Fibroblast of villous mesenchyme (primary cell): Measurements from ENCODE around the gene RNF141. TPM values are rescaled to one million over a fixed set of nuclear protein-coding genes. Genes with fewer than 3 reads are reported as not detected.

Experiments used
- DNase-seq: peaks from one replicate; pipeline ENCODE4 v3.0.0-alpha.2; 2010; ENCODE audit warnings: low read depth
- H3K4me3 ChIP-seq: 2 replicates; pipeline ENCODE4 v1.5.1; 2011; ENCODE audit warnings: low read depth, mild to moderate bottlenecking, low read length
- CTCF ChIP-seq: IDR thresholded peaks from 2 replicates; pipeline ENCODE4 v1.5.1; 2012; ENCODE audit warnings: low read depth, mild to moderate bottlenecking, low read length; ENCODE audit not compliant: insufficient read depth
- total RNA-seq: library from RNA; depleted of rRNA; stranded (reverse); fragments of >200 nt; gene quantifications from 2 replicates; pipeline ENCODE4 v1.2.3, GENCODE V29; 2012

RNF141 gene
- total RNA-seq, 1 donor: 31.1 TPM

GRCh38 chr11:10581481-10582019, 40.6 kb upstream of the RNF141 start:
- TF ChIP-seq CTCF: no peak
- no peak for DNase-seq
- no peak overlapping the region for H3K4me3 ChIP-seq

GRCh38 chr11:10580623-10581022, 39.6 kb upstream of the RNF141 start:
- TF ChIP-seq CTCF: no peak
- no peak for DNase-seq
- no peak overlapping the region for H3K4me3 ChIP-seq

GRCh38 chr11:10579700-10580099, 38.7 kb upstream of the RNF141 start:
- no peak overlapping the region for H3K4me3 ChIP-seq
- DNase-seq: no peak
- no peak for TF ChIP-seq CTCF

GRCh38 chr11:10576035-10576398, 35.0 kb upstream of the RNF141 start:
- no peak for DNase-seq
- no peak overlapping the region for H3K4me3 ChIP-seq
- TF ChIP-seq CTCF: no peak

- no peak overlapping the region for H3K4me3 ChIP-seq
- no peak for DNase-seq
- TF ChIP-seq CTCF: no peak
Observed at GRCh38 chr11:10575346-10576034, 34.5 kb upstream of the RNF141 start.

- H3K4me3 ChIP-seq: no peak overlapping the region
- no peak for TF ChIP-seq CTCF
- no peak for DNase-seq
Observed at GRCh38 chr11:10573556-10573955, 32.6 kb upstream of the RNF141 start.

- no peak for DNase-seq
- no peak overlapping the region for H3K4me3 ChIP-seq
- TF ChIP-seq CTCF: no peak
Observed at GRCh38 chr11:10573028-10573427, 32.0 kb upstream of the RNF141 start.
